Stimulated activated CD8-positive, alpha-beta memory T cell treated with anti-CD3 and anti-CD28 coated beads, Interleukin-7, amount 100 ng/mL, for 24 hours (primary cell): ENCODE data around the gene AAMDC.
"Not testable (repeated sequence)": the region's sequence is repeated elsewhere in the genome, so short reads cannot be mapped to it uniquely, and the experiment has no call there.

Experiments
- DNase-seq: peaks from one replicate; pipeline ENCODE4 v3.0.0-alpha.2; 2020; ENCODE audit warnings: low read depth

The AAMDC gene

DNA sequence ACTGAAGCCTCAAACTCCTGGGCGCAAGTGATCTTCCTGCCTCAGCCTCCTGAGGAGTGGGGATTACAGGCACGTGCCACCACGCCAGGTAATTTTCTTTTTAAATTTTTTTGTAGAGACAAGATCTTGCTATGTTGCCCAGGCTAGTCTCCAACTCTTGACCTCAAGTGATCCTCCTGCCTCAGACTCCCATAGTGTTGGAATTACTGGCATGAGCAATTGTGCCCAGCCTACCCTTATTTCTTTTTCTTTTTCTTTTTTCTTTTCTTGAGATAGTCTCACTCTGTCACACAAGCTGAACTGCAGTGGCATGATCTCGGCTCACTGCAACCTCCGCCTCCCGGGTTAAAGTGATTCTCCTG is 63.9 kb downstream of the AAMDC start:
- no peak for DNase-seq

DNA sequence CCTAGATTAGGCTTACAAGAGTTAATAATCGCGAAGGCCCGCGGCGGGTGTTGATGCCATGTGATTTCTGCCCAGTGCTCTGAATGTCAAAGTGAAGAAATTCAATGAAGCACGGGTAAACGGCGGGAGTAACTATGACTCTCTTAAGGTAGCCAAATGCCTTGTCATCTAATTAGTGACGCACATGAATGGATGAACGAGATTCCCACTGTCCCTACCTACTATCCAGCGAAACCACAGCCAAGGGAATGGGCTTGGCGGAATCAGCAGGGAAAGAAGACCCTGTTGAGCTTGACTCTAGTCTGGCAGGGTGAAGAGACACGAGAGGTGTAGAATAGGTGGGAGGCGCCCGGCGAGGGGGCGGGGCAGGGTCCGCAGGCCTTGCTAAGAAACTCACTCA is 65.5 kb downstream of the AAMDC start:
- no peak for DNase-seq

DNA sequence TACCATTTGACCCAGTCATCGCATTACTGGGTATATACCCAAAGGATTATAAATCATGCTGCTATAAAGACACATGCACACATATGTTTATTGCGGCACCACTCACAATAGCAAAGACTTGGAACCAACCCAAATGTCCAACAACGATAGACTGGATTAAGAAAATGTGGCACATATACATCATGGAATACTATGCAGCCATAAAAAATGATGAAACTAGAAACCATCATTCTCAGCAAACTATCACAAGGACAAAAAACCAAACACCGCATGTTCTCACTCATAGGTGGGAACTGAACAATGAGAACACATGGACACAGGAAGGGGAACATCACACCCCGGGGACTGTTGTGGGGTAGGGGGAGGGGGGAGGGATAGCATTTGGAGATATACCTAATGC is 68.1 kb downstream of the AAMDC start:
- DNase-seq, result not testable (repeated sequence)

DNA sequence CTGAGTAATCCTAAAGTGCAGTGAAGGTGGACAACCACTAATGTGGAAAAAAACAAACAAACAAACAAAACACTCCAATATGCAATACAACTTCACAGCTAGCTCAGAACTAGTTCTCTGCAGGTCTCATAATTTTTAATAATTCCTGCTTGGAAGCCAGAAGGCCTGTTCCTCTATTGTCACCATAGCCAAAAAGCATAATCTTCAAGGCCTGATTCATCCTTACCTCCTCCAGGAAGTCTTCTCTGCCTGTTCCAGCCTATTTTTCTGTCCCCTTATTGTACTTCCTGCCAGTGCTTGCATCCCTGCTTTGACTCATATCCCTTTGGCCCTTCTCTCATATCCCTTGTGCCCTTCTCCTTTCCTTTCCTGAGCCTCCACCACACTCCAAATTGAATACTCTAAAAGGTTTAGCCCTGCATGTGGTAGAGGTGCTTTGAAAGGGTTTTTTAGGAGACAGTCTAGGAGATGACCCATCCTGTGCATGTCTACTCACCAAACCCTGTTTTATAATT is 69.2 kb downstream of the AAMDC start:
- not testable (repeated sequence) for DNase-seq

DNA sequence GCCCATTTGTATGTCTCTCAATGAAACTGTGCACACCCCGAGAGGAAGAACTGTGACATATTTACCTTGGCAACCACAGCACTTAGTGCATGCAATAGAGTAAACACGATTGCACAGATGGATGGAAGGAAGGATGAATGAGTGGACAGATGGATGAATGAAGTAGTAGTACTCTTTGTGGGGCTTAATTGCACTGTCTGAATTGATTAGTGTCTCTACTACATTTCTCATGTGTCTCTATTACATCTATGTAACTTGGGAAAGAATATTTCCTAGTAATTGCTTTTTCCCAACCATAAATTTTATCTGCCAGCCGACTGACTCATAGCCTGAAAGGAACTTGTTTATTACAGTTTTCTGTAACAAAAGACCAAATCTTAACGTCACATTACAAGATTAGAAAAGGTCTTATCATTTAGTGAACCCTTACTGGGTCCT is 69.7 kb downstream of the AAMDC start:
- not testable (repeated sequence) for DNase-seq

DNA sequence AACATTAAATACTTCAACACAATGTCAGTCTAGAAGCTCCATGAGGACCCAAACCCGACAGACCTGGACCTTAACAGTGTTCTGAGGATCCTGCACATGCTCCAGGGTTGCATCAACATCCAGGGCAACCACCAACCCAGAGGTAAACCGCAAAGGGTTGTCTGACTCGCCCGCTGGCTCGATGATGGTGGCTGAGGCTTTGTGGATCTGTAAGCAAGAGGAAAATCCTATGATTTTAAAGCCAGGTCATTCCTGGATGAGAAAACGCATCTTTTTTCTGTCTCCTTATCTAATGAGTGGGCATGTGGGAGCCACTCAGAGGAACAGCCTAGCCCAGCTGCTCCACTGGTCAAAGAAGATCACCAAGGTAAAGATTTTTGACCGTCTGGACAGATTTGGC is 70.3 kb downstream of the AAMDC start:
- DNase-seq, result not testable (repeated sequence)

DNA sequence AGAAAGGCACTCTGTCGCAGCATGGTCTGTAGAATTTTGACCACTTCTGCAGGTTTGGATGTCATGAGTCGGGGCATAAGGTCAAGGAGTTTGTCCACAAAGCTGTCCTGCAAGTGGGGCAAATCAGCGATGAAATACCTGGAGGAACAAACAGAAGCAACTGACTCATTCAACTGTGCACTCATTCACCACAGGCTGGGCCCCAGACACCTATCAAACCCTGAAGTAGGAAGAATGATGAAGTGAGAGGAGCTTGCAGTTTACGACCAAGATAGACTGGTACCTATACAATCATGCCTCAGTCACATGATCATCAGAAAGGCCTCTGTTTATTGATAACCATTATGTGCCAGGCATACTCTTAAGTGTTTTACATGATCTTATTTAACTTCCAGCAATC is 70.8 kb downstream of the AAMDC start:
- DNase-seq, result not testable (repeated sequence)

DNA sequence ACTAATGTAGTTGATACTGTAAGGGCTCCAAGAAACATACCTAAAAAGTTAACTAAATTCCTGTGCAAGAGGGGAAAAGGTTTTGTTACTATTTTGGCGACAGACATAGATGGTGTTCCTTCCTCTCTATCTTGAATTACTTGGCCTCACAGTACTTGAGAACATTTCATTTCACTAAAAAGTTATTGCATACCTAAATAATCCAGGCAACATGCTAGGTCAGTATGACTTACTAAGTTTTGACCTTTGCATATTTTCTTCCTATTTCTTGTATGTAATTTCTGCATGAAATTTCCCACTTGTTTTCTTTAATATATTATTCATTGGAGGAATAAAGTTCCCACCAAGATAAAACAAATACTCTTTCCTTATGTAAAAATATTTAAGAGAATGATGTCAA is 74.0 kb downstream of the AAMDC start:
- not testable (repeated sequence) for DNase-seq

DNA sequence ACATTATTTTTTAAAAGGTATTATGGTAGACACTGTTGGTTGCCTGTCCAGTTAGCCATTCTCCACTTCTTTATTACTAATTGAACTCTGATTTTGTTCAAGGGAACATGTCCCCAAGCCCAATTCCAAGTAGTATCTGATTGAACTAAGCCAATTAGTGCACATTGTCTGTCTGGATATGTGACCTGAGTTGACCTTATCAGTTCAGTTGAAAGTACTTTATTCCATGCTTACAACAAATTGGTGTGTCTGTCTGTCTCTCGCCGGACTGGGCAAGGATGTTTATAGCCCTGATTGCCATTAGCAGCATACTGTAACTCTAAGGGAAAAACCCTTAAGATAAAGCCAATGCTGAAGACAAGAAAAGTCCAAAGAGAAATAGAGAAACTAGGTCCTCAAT is 87.9 kb downstream of the AAMDC start:
- no peak for DNase-seq

DNA sequence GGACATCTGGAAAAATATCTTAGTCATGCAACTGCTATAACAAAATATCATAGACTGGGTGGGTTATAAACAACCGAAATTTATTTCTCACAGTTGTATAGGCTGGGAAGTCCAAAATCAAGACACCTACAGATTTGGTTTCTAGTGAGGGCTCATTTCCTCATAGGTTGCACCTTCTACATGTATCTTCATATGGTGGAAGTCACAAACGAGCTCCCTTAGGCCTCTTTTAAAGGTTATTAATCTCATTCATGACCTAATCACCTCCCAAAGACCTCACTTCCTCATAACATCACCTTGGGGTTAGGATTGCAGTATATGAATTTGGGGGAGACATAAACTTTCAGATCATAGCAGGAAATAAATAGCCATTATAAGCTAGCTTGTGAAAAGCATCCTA is 88.3 kb downstream of the AAMDC start:
- no peak for DNase-seq

DNA sequence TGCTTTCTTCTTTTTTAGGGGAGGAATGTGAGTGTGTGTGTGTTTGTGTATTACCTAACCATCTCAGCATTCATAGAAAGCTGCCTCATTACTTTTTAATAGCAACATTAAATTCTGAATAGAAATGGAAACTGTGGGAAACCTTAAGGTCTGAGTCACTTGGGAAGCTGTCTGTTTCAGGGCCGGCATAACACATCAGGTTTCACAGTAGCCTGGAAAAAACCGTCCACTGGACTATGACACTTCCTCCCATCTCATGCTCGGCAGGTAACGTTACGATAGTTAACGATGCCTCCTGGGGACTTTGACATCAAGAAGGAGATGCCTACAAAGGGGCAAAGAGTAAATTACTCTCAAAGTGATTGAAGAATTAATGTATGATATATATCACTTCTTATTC is 89.9 kb downstream of the AAMDC start:
- not testable (repeated sequence) for DNase-seq

DNA sequence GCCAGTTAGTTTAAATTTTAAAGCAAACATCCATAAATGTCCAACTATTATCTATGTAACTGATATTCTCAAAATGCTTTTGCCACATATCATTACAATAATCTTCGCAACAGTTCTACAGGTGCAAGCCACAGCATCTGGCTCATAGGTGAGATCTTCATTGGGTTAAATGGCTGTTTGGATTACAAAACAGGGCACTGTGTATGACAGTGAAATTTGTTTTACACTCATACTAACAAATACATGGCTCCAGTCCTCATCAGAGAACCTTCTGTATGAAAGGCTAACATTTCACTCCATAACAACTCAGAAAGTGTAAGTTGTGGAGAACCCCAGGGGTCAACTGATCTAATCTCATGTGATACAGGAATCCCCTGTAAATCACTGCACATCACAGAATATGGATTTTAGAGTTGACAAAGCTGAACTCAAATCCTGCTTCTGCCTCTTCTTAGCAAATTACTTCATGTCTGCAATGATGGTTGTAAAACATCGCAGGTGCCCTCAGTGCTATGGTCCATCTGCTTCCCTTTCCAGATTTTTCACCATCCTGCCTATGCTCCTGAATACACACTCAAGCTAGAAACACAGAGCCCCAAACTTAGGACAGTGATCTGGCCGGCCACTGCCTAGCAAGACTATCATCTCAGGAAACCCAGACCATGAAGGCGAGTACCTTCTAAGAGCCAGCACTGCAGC is 92.8 kb downstream of the AAMDC start:
- DNase-seq, result not testable (repeated sequence)

DNA sequence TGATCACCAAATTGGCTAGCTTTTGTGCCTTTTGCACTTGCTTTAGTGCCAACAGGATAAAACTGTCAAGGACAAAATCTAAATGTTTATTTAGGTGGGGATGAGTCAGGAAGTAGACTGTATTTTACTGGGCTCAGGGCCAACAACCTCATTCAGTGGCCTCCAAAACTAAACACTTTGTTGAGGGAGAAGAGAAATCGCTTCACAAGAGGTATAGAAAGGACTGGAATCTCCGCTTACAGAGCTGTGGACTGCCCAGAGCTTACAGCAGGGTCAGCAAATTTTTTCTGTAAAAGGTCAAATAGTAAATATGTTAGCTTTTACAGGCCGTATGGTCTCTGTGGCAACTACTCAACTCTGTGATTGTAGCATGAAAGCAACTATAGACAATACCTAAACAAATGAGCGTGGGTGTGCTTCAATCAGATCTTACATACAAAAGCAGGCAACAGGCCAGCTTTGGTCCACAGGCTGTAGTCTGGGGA is 93.4 kb downstream of the AAMDC start:
- not testable (repeated sequence) for DNase-seq

DNA sequence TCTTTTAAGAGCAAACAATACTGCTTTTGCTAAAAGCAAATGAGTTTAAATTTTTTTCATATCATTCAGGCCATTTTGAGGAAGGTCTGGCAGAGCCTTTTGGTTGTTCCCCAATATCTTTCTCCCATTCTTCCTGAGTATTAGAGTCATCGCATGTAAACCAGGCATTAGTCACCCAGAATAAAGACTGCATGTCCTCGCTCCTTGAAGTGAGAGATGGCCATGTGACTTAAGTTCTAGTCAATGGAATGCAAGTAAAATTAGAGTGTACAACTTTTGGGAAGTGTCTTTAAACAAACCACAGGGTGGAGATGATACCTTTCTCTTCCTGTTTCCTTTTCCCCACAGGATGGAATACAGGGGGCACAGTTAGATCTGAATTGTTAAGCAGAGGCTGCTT is 96.8 kb downstream of the AAMDC start:
- DNase-seq, result not testable (repeated sequence)
